Measurements from ENCODE around the gene CALCOCO1.
"Not testable (repeated sequence)": the region's sequence is repeated elsewhere in the genome, so short reads cannot be mapped to it uniquely, and the experiment has no call there.

DNA sequence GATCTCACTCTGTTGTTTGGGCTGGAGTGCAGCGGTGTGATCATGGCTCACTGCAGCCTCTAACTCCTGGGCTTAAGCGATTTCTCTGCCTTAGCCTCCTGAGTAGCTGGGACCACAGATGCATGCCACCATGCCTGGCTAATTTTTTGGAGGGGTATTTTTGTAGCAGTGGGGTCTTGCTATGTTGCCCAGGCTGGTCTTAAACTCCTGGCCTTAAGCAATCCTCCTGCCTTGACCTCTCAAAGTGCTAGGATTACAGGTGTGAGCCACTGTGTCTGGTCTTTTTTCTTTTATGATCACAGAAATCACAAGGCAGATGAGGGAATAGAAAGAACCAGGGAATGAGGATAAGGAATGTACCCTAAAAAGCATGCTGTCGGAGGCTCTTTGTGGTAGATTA is 35.5 kb upstream of the CALCOCO1 start:
- TF ChIP-seq, protein P1, sequence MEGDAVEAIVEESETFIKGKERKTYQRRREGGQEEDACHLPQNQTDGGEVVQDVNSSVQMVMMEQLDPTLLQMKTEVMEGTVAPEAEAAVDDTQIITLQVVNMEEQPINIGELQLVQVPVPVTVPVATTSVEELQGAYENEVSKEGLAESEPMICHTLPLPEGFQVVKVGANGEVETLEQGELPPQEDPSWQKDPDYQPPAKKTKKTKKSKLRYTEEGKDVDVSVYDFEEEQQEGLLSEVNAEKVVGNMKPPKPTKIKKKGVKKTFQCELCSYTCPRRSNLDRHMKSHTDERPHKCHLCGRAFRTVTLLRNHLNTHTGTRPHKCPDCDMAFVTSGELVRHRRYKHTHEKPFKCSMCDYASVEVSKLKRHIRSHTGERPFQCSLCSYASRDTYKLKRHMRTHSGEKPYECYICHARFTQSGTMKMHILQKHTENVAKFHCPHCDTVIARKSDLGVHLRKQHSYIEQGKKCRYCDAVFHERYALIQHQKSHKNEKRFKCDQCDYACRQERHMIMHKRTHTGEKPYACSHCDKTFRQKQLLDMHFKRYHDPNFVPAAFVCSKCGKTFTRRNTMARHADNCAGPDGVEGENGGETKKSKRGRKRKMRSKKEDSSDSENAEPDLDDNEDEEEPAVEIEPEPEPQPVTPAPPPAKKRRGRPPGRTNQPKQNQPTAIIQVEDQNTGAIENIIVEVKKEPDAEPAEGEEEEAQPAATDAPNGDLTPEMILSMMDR (IDR thresholded peaks at IDR 0.05) = not testable (repeated sequence)
- not testable (repeated sequence) for TF ChIP-seq EP300 (IDR thresholded peaks at IDR 0.05)
